ENCODE data around the gene SLC22A5.

DNA sequence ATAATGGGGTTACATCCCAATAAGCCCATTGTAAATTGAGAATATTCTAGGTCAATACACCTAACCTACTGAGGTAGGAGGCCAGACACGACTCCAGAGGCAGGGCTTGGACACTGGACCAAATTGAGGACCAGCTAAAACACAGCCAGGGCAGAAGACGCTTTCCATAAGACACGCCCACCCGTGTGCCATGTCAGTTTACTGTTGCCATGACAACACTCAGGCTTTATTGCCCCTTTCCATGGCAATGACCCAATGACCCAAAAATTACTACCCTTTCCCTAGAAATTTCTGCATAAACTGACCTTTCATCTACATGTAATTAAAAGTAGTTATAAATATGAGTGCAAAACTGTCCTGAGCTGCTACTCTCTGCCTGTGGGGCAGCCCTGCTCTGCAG, 43.8 kb upstream of the SLC22A5 start:
- TF ChIP-seq, protein P1, sequence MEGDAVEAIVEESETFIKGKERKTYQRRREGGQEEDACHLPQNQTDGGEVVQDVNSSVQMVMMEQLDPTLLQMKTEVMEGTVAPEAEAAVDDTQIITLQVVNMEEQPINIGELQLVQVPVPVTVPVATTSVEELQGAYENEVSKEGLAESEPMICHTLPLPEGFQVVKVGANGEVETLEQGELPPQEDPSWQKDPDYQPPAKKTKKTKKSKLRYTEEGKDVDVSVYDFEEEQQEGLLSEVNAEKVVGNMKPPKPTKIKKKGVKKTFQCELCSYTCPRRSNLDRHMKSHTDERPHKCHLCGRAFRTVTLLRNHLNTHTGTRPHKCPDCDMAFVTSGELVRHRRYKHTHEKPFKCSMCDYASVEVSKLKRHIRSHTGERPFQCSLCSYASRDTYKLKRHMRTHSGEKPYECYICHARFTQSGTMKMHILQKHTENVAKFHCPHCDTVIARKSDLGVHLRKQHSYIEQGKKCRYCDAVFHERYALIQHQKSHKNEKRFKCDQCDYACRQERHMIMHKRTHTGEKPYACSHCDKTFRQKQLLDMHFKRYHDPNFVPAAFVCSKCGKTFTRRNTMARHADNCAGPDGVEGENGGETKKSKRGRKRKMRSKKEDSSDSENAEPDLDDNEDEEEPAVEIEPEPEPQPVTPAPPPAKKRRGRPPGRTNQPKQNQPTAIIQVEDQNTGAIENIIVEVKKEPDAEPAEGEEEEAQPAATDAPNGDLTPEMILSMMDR (IDR thresholded peaks at IDR 0.05): no peak
- TF ChIP-seq POLR2AphosphoS5 (IDR thresholded peaks at IDR 0.05) (no peak), POLR2A (IDR thresholded peaks at IDR 0.05) (no peak)
